Skeletal muscle tissue (tissue), 4 donors: ENCODE data around the gene ACSF3. TPM values are rescaled to one million over a fixed set of nuclear protein-coding genes. Genes with fewer than 3 reads are reported as not detected.
"Not testable (repeated sequence)": the region's sequence is repeated elsewhere in the genome, so short reads cannot be mapped to it uniquely, and the experiment has no call there.

Experiments
- H3K27ac ChIP-seq: one replicate; pipeline ENCODE4 v1.7.0; 2013; ENCODE audit warnings: mild to moderate bottlenecking, low read depth, low read length, inconsistent platforms
- H3K27me3 ChIP-seq, 3 donors: one replicate each; pipeline ENCODE4 v1.7.0; 2013; ENCODE audit warnings: low read length in 3 of 3; ENCODE audit not compliant: control insufficient read depth in 3 of 3, insufficient read depth in 3 of 3
- H3K36me3 ChIP-seq, 3 donors: one replicate each; pipeline ENCODE4 v1.7.0; 2013; ENCODE audit warnings: low read length in 3 of 3; ENCODE audit not compliant: control insufficient read depth in 3 of 3, insufficient read depth in 3 of 3
- H3K4me1 ChIP-seq, 3 donors: one replicate each; pipeline ENCODE4 v1.7.0; 2013; ENCODE audit warnings: low read length in 3 of 3, mild to moderate bottlenecking in 3 of 3; ENCODE audit not compliant: control insufficient read depth in 3 of 3, insufficient read depth in 3 of 3
- H3K4me3 ChIP-seq, 3 donors: one replicate each; pipeline ENCODE4 v1.7.0; 2013; ENCODE audit warnings: low read length in 3 of 3
- H3K9ac ChIP-seq, 3 donors: one replicate each; pipeline ENCODE4 v1.7.0; 2013; ENCODE audit warnings: low read length in 3 of 3, mild to moderate bottlenecking in 3 of 3, moderate library complexity in 2 of 3, low read depth in 1 of 3
- H3K9me3 ChIP-seq, 3 donors: one replicate each; pipeline ENCODE4 v1.7.0; 2013; ENCODE audit warnings: low read length in 3 of 3; ENCODE audit not compliant: control insufficient read depth in 3 of 3
- total RNA-seq: library from RNA; depleted of rRNA; stranded (reverse); fragments of >200 nt; gene quantifications from one replicate; pipeline ENCODE4 v1.2.3, GENCODE V29; 2014
- donor health status: Osteomylitis.

Gene ACSF3
- total RNA-seq, 1 donor from 2014 or later = 12.5 TPM

- no peak overlapping the region for H3K9ac ChIP-seq
- H3K27ac ChIP-seq = no peak overlapping the region
- peaks cover 33 to 40% (median 40%) of the 10 kb centered on the region in 3 donors for H3K27me3 ChIP-seq
- no peaks in the 10 kb centered on the region for H3K36me3 ChIP-seq
- H3K4me1 ChIP-seq = no peaks in the 10 kb centered on the region
- no peaks in the 10 kb centered on the region for H3K9me3 ChIP-seq
- no peak overlapping the region for H3K4me3 ChIP-seq
Measured at GRCh38 chr16:89072548-89073130, 21.0 kb upstream of the ACSF3 start.

- Histone ChIP-seq H3K27ac (no peak overlapping the region), H3K4me3 (no peak overlapping the region), H3K9me3 (no peaks in the 10 kb centered on the region), H3K36me3 (no peaks in the 10 kb centered on the region), H3K9ac (no peak overlapping the region), H3K27me3 (peaks cover 29 to 32% (median 31%) of the 10 kb centered on the region in 3 donors), H3K4me1 (no peaks in the 10 kb centered on the region)
Measured at GRCh38 chr16:89073346-89074071, 20.1 kb upstream of the ACSF3 start.

- peaks cover 25 to 30% (median 26%) of the 10 kb centered on the region in 3 donors for H3K27me3 ChIP-seq
- not testable (repeated sequence) for H3K36me3 ChIP-seq, H3K4me1 ChIP-seq, H3K27ac ChIP-seq, H3K9ac ChIP-seq, H3K4me3 ChIP-seq, H3K9me3 ChIP-seq
Measured at GRCh38 chr16:89074072-89074674, 19.5 kb upstream of the ACSF3 start.

- H3K27ac ChIP-seq = no peak overlapping the region
- H3K36me3 ChIP-seq = no peaks in the 10 kb centered on the region
- peaks cover 24 to 35% (median 26%) of the 10 kb centered on the region in 3 donors for H3K27me3 ChIP-seq
- no peak overlapping the region for H3K9ac ChIP-seq
- no peak overlapping the region for H3K4me3 ChIP-seq
- H3K4me1 ChIP-seq = no peaks in the 10 kb centered on the region
- H3K9me3 ChIP-seq = no peaks in the 10 kb centered on the region
Measured at GRCh38 chr16:89074803-89075688, 18.6 kb upstream of the ACSF3 start.

- H3K27ac ChIP-seq = no peak overlapping the region
- H3K9me3 ChIP-seq = no peaks in the 10 kb centered on the region
- no peak overlapping the region for H3K4me3 ChIP-seq
- no peak overlapping the region for H3K9ac ChIP-seq
- no peaks in the 10 kb centered on the region for H3K36me3 ChIP-seq
- H3K27me3 ChIP-seq = peaks cover 28 to 40% (median 35%) of the 10 kb centered on the region in 3 donors
- H3K4me1 ChIP-seq = no peaks in the 10 kb centered on the region
Measured at GRCh38 chr16:89076159-89076558, 17.5 kb upstream of the ACSF3 start.

- no peak overlapping the region for H3K4me3 ChIP-seq
- H3K4me1 ChIP-seq = no peaks in the 10 kb centered on the region
- no peak overlapping the region for H3K9ac ChIP-seq
- peaks cover 25 to 34% (median 32%) of the 10 kb centered on the region in 3 donors for H3K27me3 ChIP-seq
- H3K36me3 ChIP-seq = no peaks in the 10 kb centered on the region
- H3K9me3 ChIP-seq = no peaks in the 10 kb centered on the region
- H3K27ac ChIP-seq = no peak overlapping the region
Measured at GRCh38 chr16:89077076-89077475, 16.6 kb upstream of the ACSF3 start.

- no peak overlapping the region for H3K4me3 ChIP-seq
- no peak overlapping the region for H3K27ac ChIP-seq
- H3K9me3 ChIP-seq = no peaks in the 10 kb centered on the region
- H3K9ac ChIP-seq = no peak overlapping the region
- peaks cover 17 to 28% (median 25%) of the 10 kb centered on the region in 3 donors for H3K27me3 ChIP-seq
- H3K4me1 ChIP-seq = no peaks in the 10 kb centered on the region
- no peaks in the 10 kb centered on the region for H3K36me3 ChIP-seq
Measured at GRCh38 chr16:89078172-89078571, 15.5 kb upstream of the ACSF3 start.

- no peak overlapping the region for H3K27ac ChIP-seq
- no peak overlapping the region for H3K9ac ChIP-seq
- no peaks in the 10 kb centered on the region for H3K36me3 ChIP-seq
- peaks cover 0 to 3% (median 0%) of the 10 kb centered on the region in 3 donors for H3K4me1 ChIP-seq
- no peaks in the 10 kb centered on the region for H3K9me3 ChIP-seq
- H3K4me3 ChIP-seq = no peak overlapping the region
- peaks cover 18 to 28% (median 19%) of the 10 kb centered on the region in 3 donors for H3K27me3 ChIP-seq
Measured at GRCh38 chr16:89079434-89079980, 14.1 kb upstream of the ACSF3 start.

GRCh38 chr16:89080196-89080853 lies 13.3 kb upstream of the ACSF3 start:
- H3K9ac ChIP-seq = no peak overlapping the region
- H3K9me3 ChIP-seq = no peaks in the 10 kb centered on the region

More at GRCh38 chr16:89080196-89080853, 13.3 kb upstream of the ACSF3 start:
- peaks cover 25 to 36% (median 27%) of the 10 kb centered on the region in 3 donors for H3K27me3 ChIP-seq
- H3K36me3 ChIP-seq = no peaks in the 10 kb centered on the region
- H3K27ac ChIP-seq = no peak overlapping the region
- H3K4me1 ChIP-seq = peaks cover 0 to 4% (median 3%) of the 10 kb centered on the region in 3 donors
- no peak overlapping the region for H3K4me3 ChIP-seq
